CD4-positive, alpha-beta T cell treated with Interleukin-12 subunit alpha and Interleukin-12 subunit beta, for 1 hour (primary cell): ENCODE measurements around the gene AFG3L2.

ENCODE experiments used
- DNase-seq: peaks from one replicate; pipeline ENCODE4 v3.0.0-alpha.2; 2020

AFG3L2 gene

DNA sequence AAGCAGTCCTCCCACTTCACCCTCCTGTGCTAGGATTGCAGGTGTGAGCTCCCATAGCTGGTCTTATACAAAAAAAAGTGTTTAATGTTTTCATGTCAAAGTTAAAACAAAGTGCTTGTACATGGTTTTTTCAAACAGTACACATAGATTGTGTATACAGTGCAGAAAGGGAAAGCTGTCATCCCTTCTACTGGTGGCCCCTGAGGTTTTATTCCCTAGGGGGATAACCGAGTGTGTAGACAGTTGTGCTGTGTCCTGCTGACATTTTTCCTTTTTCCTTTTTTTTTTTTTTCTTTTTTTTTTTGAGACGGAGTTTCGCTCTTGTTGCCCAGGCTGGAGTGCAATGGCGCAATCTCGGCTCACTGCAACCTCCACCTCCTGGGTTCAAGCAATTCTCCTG is 58.2 kb downstream of the AFG3L2 start:
- no peak for DNase-seq

DNA sequence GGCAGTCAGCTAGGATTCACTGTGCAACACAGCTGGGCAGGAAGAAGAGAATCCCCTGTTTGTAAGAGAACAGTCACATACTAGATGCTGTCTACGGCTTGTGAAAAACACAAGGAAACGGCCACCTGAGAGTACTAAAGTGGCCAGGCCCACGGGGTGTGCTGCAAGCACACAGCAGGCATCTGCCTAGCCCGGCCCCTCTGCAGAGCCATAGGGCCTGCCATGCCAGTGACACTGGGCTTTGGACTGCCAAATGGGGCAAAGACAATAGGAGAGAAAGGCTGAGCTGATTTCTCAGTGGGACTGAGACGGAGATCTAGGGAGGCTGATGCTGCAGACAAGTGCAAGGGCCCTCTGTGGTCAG is 58.7 kb downstream of the AFG3L2 start:
- no peak for DNase-seq

DNA sequence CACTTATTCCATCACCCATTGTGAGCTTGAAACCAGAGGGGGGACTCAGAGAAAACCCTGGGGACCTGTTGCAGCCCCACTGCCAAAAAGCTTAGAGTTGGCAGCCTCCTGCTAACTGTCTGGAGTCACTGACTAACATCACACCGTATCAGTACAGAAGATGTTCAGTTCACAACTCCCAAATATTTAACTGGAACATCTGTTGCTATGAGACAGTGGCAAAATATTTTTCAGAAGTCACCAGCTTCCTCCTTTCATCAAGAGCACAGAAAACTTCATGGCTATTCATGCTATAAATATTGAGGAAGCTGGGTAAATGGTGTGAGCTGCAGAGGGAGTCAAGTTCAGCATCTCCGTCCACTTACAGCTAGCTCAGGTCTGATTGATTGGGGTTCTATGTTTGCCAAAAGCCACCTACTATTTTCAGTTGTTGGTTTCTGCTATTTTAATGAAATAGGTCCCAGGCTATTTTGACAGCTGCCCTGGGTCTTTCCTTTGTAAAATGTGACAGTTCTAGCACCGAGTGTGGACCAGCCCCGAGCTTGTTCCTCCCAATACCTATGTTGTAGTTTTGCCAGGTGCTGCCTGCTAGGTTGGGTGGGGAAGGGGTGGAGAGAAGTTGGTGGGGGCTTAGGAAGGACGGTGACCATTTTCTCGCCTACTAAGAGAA is 59.2 kb downstream of the AFG3L2 start:
- peak; percentile 8 for DNase-seq

DNA sequence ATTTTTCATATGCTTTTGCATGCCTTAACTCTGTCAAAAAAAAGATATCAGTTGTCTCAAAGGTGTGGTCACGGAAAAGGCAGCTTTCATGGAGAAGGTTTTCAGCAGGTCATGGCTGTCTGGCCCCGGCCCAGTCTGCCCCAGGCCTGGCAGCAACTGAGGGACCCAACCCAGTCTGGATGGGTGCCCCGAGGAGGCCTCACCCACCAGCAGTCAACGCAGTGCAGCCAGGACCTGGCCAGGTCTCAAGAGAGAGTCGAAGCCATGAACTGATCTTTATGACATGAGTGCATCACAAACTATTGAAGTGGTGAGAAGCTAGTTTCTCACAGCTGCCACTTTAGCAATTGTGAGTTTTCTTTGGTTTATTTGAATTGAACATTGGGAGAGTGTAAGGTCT is 61.1 kb downstream of the AFG3L2 start:
- DNase-seq = no peak

DNA sequence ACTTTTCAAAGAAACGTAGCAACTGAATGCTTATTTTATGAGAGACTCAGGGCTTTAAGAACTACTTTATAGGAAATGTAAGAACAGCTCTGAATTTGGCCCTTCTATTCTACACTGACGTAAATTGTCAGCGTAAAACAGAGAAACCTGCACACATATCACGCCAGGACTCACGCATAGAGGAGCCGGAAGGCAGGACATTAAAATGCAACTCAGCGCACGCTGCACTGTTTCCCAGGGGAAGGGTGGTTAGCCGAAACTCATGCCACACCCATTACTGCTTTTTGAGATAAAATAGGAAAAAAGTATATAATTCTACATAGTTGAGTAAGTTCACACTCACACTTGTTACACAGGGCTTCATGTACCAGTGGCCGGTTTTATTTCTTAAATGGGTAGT is 61.5 kb downstream of the AFG3L2 start:
- no peak for DNase-seq

DNA sequence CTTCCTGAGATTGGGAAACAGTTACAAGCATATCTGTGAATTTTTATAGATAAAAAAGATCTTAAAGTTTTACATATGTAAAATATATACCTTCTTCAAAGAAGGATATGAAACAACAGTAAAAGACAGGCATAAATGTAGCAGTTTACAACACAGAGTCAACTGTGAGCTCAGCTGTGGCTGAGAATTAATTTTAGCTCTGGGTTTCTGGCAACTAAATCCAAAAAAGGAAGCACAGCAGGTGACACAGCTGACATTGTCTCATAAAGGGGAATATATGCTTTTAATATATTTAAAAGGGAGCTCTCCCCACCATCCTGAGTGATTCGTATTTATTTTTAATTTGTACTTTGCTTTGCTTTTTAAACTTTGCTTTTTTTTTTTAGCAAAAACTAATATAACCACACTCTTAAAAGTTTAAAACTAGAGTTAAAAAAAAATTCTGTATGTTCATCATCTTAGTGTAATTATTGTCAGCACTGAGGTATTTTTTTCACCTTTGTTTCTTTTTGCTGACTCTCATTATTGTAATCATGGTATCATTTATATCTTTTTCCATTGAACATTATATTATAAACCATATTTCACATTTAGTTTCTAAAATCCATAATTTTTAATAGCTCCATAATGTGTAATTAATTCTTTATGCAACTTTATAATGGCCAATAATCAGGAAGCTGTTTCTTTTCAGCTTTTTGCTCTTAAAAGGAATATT is 62.3 kb downstream of the AFG3L2 start:
- no peak for DNase-seq

DNA sequence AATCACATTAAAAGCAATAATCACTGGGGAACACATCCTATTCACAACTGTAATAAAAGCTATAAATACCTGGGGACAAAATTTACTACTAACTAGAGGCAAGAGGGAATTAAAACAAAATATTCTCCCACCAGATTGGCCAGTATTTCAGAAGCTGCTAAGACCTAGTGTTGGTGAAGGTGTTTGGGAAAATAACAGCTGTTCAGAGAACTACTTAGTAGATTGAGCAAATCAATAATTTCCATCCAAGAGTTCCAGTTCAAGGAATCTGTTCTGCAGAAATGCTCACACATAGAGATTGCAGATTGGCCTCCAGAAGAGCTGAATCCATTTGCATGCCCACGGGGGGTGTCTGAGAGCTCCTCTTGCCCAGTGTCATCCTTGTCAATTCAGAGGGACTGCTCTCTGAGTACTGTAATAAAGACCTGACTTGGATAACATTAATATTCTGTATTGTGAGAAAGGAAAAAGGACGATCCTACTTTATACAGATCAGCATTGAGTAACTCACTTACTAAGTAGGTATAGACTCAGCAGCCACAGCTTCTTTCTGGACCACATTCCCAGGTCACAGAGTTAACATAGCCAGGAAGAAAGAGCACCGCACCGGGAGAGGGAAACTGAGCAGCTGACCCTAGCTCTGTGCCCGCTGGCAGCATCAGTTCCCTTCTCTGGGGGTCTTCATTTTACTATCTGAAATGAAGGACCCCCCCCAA is 63.3 kb downstream of the AFG3L2 start:
- no peak for DNase-seq

DNA sequence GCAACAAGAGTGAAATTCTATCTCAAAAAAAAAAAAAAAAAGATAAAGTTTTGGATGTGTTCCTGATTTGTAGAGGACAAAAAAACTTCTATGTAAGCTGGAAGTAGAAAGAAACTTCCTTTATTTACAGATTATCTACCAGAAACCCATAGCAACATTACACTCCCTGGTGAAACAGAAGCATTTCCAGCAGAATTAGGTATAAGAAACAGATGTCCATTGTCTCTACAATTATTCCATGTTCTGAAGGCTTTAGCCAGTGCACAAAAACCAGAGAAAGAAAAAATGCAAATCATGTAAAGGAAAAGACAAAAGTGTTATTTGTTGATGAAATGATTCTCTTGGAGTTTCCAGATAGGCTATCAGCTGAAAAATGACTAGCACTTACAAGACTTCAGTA is 64.1 kb downstream of the AFG3L2 start:
- DNase-seq = no peak

DNA sequence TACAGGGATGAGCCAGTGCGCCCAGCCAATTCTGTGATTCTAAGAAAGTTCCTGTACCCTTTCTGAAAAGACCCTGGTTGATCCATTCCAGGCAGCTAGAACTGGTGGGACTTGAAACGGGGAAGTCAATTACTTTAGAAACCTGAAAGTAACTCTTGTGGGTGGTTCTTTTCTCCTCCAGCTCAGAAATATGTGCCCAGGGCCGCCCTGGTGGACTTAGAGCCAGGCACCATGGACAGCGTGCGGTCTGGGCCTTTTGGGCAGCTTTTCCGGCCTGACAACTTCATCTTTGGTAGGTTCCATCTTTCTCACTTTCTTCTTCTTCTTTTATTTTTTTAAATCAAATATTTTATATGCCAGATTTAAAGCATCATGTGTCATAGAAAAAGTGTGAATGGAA is 66.3 kb downstream of the AFG3L2 start:
- DNase-seq = no peak

DNA sequence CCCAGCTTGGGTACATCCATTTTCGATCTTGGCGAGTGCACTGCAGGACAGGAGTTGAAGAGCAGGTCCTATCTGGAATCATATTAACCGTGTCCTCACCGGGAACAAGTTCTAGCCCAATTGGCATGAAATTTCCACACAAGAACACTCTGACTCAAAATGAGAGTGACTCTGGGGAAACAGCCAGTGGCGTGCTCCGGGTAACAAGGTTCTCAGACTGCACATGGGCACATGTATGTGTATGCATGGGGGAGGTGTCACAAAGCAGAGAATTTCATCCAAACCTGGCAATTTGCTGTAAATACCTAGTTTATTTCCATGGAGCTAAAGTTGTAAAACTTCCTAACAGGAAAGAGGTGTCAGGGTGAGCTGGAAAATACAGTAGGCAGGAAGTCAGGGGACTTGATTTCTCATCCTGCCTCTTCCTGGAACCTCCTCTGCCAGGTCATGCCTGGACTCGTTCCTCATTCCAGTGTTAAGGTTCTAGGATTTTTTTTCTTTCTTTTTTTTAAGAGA is 67.3 kb downstream of the AFG3L2 start:
- DNase-seq = no peak

DNA sequence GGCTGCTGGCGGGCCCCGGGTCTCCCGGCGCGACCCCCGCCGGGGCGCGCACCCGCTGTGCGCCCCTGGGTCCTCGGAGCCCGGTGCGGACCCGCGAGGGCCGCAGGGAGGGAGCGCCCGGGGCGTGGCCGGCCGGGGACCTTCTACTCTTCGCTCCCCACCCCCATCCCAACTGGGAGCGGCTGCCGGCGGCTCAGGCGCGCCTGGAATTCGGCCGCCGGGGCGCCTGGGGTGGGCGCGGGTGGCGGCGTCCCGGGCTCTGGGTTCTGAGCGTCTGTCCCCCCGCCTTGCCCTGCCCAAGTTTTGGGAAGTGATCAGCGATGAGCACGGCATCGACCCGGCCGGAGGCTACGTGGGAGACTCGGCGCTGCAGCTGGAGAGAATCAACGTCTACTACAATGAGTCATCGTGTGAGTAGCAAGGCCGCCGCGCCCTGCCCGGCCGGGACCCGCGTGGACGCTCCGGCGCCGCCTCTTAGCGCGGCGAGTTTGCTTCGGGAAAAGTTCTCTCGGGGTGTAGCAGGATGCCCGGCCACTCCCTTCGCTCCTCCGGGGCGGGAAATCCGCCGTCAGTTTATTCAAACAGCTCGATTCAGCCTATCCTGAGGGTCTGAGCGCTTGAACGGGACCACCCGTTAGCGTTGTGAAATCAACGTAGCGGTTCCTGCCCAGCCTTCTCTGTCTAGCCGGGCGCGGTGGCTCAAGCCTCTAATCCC is 68.5 kb downstream of the AFG3L2 start:
- peak; percentile 23 for DNase-seq

DNA sequence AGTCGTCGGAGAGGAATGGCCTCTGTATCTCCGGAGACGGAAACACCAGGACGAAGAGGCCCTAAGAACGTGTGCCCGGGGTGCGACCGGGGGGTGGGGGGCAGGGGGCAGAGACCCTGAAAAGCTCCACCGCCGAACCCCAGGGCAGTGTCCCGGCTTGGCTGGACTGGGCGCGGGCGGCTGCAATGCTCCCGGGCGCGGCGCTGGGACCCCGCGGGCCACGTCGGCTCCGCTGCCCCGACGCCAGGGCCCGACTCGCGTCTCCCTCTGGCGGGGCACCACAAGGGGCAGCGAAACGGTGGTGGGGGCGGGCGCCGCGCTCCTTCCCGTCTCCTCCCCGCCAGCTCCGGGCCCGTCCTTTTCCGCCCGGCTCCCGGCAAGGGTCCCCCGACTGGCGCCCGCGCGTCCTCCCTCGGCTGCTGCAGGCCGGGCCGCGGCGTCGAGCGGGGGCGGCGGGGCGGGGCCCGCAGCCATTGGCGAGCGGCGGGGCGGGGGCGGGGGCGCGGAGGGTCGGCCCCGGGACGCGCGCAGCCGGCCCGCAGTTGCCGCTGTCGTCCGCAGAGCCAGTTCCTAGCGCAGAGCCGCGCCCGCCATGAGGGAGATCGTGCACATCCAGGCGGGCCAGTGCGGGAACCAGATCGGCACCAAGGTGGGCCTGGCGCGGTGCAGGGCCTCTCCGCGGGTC is 69.2 kb downstream of the AFG3L2 start, which contains the start of gene TUBB6:
Gene TUBB6 (plus strand): TSS at position 541 of the 685 bp plus-strand sequence. CDS start 52 bp downstream, at position 593.
- no peak for DNase-seq

DNA sequence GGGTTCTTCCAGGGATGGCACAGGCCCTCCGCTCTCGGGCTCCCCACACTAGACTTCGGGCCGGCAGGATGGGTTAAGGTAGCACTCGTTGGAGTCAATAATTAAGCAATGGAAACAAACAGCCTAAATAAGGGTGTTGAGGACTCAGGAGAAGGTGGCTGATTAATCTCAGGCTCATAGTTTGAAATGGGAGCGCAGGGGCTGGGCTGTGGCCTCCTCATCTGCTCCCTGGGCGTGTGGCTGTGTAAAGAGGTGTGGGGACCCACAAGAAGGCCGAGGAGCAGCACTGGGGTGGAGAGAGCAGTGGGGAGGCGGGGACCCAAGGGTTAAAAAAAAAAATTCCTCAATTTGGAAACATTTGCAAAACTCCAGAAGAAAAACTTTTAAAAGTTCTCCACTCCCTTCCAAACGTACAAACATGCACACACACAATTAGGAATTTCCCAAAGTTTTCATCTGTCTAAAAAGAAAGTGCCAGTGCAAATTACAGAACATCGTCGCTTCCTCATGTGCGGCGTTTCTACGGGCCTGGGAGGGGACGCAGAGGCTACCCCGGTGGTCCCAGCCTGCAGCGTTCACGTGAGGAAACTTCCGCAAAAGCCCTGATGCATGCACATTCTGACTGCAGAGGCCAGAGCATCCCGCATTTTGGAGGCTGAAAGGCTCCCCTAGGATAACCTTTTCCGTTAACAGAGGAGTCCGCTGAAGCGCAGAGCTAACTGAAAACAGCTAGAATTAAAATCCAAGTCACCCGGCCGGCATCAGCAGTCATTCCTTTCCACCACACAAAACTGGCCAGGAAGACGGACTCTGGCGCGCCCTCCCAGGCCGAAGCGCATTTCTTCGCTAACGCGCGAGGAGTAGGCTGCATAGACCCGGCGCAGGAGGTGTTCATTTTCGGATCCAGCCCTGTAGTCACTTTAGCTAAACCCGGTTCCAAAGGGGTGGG is 70.0 kb downstream of the AFG3L2 start:
- DNase-seq = no peak

DNA sequence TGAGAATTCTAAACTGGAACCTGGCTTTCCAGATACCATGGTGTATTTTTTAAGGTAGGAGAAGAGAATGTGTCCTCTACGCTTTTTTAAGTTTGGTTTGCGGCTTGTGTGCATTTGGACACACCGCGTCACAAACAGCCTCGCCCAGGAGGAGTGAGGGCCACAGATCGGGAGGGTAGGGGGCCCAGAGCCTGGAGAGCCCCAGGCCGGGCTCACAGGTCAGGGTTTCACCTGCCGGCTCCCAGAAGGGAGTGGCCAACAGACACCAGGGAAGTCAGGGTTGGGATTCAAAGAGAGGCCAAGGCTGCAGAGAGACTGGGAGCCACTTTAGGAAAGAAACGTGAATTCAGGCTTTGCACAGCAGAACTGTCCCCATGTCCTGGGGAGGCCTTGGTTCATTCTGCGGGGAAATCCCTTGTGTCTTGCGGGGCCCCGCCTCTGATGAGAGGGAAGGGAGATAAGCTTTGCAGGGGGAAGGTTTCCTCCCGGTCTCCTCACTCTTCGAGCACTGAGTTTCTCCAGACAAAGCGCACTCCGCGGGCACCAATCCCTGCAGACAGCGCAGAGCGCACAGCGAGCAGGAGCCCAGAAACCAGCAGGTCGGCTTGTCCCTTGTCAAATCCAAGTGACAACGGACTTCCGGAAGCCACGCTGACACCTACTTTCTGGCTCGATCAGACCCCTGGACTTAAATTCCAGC is 70.9 kb downstream of the AFG3L2 start:
- no peak for DNase-seq

DNA sequence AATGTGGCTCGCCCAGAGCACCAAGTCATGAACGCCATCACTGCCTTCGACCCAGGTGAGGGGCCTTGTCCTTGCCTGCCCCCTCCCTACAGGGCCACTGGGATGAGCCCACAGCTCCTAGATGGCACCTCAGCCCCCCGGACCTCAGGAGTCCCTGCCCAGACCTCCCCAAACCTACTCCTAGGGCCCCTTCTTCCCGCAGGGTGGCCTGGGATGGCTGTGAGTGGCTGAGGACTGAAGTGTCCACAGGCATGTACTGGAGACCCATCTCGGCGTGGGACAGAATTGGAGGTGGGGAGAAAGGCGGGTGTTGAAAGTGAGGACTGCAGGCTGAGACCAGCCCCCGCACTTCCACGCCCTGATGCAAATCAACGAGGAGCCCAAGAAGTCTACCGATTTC is 71.8 kb downstream of the AFG3L2 start:
- DNase-seq = no peak

DNA sequence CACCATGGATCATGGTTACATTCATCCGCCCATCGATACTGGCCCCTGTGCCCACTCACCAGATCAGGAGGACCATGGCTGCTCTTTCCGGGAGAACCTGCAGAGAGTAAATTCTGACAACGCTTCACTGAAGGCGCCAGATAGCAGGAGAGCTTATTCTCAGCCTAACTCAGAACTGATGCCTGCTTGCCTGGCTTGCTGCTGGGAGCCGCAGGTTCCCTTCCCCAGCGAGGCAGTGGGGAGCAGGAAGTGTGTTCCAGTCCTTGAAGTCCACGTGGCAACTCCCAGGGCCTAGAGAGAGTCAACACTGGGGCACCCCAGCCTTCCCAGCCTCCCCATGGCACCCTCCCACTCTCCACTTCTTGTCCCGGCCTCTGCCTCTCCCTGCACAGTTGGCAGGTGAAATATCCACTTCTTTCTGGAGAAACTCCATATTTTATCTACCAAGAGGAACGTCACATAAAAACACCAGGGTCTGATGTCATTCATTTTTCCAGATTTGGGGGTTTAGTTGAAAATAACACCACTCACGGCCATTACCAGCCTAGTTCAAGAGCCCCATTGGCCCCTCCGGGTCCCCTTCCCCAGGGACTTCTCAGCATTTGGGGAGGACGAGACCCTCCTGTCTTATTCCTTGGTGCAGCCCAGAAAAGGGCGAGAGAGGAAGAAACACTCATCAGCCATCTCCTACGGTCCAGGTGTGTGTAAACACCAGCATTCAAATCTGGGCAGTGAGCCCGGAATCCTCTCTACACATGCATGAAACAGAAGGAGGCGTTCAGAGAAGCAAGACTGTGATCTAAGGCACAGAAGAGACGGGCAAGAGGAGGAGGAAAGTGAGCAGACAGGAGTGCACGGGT is 72.4 kb downstream of the AFG3L2 start:
- no peak for DNase-seq

DNA sequence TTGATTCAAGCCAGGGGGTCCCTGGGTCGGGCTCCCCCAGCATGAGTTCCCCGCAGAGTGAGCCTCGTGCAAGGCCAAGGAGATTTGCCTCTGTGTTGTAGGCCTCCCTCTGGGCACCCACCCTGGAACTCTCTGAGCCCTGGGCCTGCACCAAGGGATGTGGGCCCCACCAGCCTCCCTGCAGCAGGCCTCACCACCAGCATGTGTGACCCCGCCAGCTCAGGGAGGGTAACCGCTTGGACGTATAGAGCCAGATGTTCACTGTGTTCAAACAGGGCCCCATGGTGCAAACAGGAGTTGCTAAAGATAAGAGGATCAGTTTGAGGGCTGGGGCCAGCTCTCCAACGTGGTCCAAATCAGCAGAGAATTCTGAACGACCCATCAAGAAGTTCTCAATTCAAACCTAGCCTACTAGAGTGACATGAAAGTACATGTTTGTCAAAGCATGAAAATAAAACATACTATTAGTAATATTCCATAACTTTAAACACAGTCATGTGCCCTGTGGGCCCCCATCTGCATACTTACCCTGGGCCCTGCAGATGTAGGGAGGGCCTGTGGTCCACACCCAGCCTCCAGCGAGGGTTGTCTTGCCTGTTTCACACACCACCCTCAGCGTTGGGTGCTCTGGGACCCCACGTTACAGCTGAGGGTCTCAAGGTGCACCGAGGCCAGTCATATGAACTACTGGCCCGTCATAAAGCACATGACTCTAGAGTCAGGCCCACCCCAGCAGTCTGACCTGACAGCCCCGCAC is 74.5 kb downstream of the AFG3L2 start:
- DNase-seq = no peak

DNA sequence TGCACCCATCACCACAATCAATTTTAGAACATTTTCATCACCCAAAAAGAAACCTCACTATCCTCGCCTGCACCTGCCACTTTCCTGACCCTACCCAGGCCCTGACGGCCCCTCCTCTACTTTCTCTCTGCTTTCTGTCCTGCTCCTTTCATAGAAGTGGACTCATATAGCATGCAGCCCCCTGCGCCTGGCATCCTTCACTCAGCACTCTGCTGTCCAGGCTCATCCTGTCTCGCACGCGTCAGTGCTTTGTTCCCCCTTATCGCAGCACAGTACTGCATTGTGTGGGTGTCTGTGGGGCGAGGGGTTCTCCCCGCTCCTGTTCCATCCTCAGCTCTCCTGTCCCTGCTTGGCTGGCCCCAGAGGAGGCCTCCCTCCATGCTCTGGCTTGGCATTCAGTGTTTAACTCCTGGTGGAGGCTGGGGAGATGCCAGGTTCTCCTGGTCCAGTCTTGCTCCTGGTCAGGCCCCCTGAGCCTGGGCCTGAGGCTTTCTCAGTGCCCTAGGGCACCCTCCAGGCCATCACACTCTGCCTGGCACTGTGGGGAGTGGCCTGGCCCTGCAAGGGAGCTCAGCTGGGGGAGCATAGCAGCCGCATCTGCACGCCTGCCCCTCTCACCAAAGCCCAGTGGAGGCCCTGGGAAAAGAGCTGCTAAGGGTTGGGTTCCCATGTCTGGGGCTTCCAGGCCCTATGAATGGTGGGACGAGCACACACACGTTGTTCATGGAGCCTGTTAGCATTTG is 75.6 kb downstream of the AFG3L2 start:
- no peak for DNase-seq
